ENCODE measurements around the gene NGDN.
"Not testable (repeated sequence)": the region's sequence is repeated elsewhere in the genome, so short reads cannot be mapped to it uniquely, and the experiment has no call there.

DNA sequence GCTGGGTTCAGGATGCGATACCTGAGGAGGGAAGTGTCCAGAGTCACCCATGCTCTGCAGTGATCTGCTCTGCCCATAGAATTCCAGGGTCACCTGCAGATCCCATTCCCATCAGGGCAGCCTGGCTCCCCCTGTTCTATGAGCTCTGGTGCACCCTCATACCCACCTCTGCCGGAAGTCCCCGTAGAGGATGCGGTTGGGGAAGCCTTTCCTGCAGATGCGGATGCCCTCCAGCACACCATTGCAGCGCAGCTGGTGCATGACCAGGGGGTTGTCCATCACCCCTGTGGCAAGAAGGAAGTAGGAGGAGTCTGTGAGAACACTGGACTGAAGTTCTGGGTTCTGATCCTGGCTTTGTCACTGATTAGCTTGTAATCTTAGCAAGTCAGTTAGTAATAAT lies 43.7 kb upstream of the NGDN start:
- TF ChIP-seq, protein P1, sequence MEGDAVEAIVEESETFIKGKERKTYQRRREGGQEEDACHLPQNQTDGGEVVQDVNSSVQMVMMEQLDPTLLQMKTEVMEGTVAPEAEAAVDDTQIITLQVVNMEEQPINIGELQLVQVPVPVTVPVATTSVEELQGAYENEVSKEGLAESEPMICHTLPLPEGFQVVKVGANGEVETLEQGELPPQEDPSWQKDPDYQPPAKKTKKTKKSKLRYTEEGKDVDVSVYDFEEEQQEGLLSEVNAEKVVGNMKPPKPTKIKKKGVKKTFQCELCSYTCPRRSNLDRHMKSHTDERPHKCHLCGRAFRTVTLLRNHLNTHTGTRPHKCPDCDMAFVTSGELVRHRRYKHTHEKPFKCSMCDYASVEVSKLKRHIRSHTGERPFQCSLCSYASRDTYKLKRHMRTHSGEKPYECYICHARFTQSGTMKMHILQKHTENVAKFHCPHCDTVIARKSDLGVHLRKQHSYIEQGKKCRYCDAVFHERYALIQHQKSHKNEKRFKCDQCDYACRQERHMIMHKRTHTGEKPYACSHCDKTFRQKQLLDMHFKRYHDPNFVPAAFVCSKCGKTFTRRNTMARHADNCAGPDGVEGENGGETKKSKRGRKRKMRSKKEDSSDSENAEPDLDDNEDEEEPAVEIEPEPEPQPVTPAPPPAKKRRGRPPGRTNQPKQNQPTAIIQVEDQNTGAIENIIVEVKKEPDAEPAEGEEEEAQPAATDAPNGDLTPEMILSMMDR (IDR thresholded peaks at IDR 0.05 in 8 of 11, conservative IDR thresholded peaks at IDR 0.05 in 3 of 11) = not testable (repeated sequence)
- TF ChIP-seq POLR2A, POLR2AphosphoS5 (IDR thresholded peaks at IDR 0.05): not testable (repeated sequence)

All from spleen (tissue), 7 donors.